Karpas-422 (cell line): Measurements from ENCODE around the gene MUTYH. TPM values are rescaled to one million over a fixed set of nuclear protein-coding genes. Genes with fewer than 3 reads are reported as not detected.

Experiments used
- DNase-seq: peaks from one replicate; pipeline ENCODE4 v3.0.0-alpha.2; 2015
- H2AFZ ChIP-seq: fragments of 200-600 bp; sonication (generic); 2 replicates; pipeline ENCODE4 v1.6.1; 2014; ENCODE audit warnings: antibody characterized with exemption, low read length, mixed read lengths
- H3K27ac ChIP-seq: fragments of 200-600 bp; sonication (generic); 2 replicates; pipeline ENCODE4 v1.5.1; 2014; ENCODE audit warnings: mild to moderate bottlenecking, low read length, moderate library complexity
- H3K27me3 ChIP-seq: fragments of 200-600 bp; sonication (generic); 2 replicates; pipeline ENCODE4 v1.6.1; 2014; ENCODE audit warnings: low read length, mixed read lengths
- H3K36me3 ChIP-seq: fragments of 200-600 bp; sonication (generic); 2 replicates; pipeline ENCODE4 v1.6.1; 2014; ENCODE audit warnings: low read length, mixed read lengths; ENCODE audit not compliant: insufficient read depth
- H3K4me1 ChIP-seq: fragments of 200-600 bp; sonication (generic); 2 replicates; pipeline ENCODE4 v1.6.1; 2014; ENCODE audit warnings: mild to moderate bottlenecking, low read length, mixed read lengths
- H3K4me2 ChIP-seq: fragments of 200-600 bp; sonication (generic); 2 replicates; pipeline ENCODE4 v1.6.1; 2014; ENCODE audit warnings: low read length, low read depth, mild to moderate bottlenecking; ENCODE audit not compliant: poor library complexity, severe bottlenecking
- H3K4me3 ChIP-seq: fragments of 200-600 bp; sonication (generic); 2 replicates; pipeline ENCODE4 v1.5.1; 2014; ENCODE audit warnings: mild to moderate bottlenecking, antibody characterized with exemption, low read length, mixed read lengths
- H3K79me2 ChIP-seq: fragments of 200-600 bp; sonication (generic); 2 replicates; pipeline ENCODE4 v1.6.1; 2014; ENCODE audit warnings: mild to moderate bottlenecking, low read length, mixed read lengths
- H3K9ac ChIP-seq: fragments of 200-600 bp; sonication (generic); 2 replicates; pipeline ENCODE4 v1.6.0; 2014; ENCODE audit warnings: low read length
- H3K9me2 ChIP-seq: fragments of 200-600 bp; sonication (generic), shearing (Covaris generic); replicated peaks from 2 replicates; pipeline ENCODE4 v1.6.0; 2014; ENCODE audit warnings: mild to moderate bottlenecking, low read length, moderate library complexity; ENCODE audit not compliant: insufficient read depth
- H3K9me3 ChIP-seq: fragments of 300-700, 200-600 bp; sonication (generic); 2 replicates; pipeline ENCODE4 v1.6.1; 2014; ENCODE audit warnings: low read length, mixed read lengths
- H4K20me1 ChIP-seq: fragments of 200-600 bp; sonication (generic); 2 replicates; pipeline ENCODE4 v1.6.1; 2014; ENCODE audit warnings: mild to moderate bottlenecking, antibody characterized with exemption, low read length, low read depth; ENCODE audit not compliant: insufficient read depth
- total RNA-seq: library from RNA; depleted of rRNA; stranded (reverse); fragments of >200 nt; shearing (Covaris generic); gene quantifications from 2 replicates; pipeline ENCODE4 v1.2.3, GENCODE V29; 2014; ENCODE audit warnings: low replicate concordance

The MUTYH gene
- total RNA-seq, 1 experiment from 2014 or later: 53.9 TPM

DNA sequence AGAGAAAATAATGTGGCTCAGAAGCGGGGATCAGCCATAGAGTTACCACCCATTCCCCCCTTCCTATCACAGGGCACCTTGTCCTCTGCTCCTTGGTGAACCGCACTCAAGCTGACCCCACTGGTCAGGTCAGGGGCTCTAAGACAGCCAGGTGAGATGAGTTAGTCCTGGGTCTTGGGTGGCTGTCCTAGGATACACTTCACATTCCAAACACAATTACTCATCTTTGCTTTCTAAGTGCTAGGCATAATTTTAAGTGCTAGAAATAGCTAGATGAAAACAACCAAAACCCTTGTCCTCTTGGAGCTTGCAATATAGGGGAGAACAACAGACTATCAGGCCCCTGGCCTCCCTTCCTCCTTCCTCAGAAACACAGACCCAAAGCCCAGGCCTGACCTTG, 7.8 kb upstream of the MUTYH start:
- Histone ChIP-seq H3K9ac (no peak overlapping the region), H3K27me3 (no peaks in the 10 kb centered on the region), H4K20me1 (no peaks in the 10 kb centered on the region), H3K79me2 (no peaks in the 10 kb centered on the region), H2AFZ (no peak overlapping the region), H3K4me2 (no peak overlapping the region), H3K27ac (no peak overlapping the region), H3K9me2 (no peaks in the 10 kb centered on the region), H3K36me3 (peaks cover 16% of the 10 kb centered on the region; the same call in 1 of the 2 replicates), H3K4me1 (no peaks in the 10 kb centered on the region), H3K9me3 (no peaks in the 10 kb centered on the region), H3K4me3 (no peak overlapping the region)
- DNase-seq: no peak

DNA sequence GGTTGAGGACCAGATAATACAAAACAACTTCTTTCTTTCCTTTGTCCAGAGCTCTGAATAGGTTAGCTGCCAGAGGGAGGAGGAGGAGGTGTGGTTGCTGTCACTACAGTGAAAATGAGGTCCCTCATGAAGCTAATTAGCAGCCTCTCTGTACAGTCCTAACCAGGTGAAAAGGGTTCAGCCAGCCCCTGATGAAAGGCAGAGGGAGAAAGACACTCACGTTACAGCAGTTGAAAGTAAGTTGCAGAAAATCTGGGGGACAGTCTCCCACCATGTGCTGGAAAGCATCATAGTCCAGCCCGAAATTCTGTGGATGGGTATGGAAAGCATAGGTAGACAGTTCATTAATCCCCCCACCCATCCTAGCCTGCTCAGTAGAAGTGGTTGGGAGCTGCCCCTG, 6.2 kb upstream of the MUTYH start:
- Histone ChIP-seq H3K27me3 (no peaks in the 10 kb centered on the region), H3K79me2 (peaks cover 7% of the 10 kb centered on the region), H4K20me1 (0 out of 2 replicates have a peak, but pooled peaks cover 3% of the 10 kb centered on the region), H3K9me3 (no peaks in the 10 kb centered on the region), H3K4me3 (no peak overlapping the region), H3K27ac (no peak overlapping the region), H2AFZ (no peak overlapping the region), H3K36me3 (peaks cover 30% of the 10 kb centered on the region; the same call in 1 of the 2 replicates), H3K4me1 (peaks cover 5% of the 10 kb centered on the region), H3K4me2 (no peak overlapping the region), H3K9ac (no peak overlapping the region), H3K9me2 (no peaks in the 10 kb centered on the region)
- DNase-seq: no peak

DNA sequence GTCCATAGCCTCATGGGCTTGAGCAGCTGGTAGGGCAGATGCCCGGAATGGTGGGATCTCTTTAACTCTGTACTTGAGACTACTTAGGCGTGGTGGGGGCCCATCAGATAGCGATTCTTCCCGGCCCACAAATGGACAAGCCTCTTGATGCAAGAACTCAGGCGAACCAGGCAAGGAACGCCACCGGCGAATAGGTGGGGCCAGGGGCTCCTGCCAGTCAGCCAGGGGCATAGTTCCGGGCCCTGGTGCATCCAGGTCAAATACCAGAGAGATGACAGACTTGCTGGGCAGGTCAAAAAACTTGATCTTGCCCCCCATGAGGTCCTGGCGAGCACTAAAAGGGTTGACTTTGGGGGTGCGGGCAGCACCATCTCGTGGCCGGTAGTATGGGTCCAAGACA, 4.8 kb upstream of the MUTYH start:
- Histone ChIP-seq H3K27me3 (no peaks in the 10 kb centered on the region), H4K20me1 (0 out of 2 replicates have a peak, but pooled peaks cover 3% of the 10 kb centered on the region), H3K4me3 (no peak overlapping the region), H3K79me2 (peaks cover 22% of the 10 kb centered on the region), H3K9me3 (no peaks in the 10 kb centered on the region), H3K4me1 (peaks cover 11% of the 10 kb centered on the region), H3K4me2 (no peak overlapping the region), H3K9ac (no peak overlapping the region), H3K36me3 (peaks cover 30% of the 10 kb centered on the region; the same call in 1 of the 2 replicates), H3K9me2 (no peaks in the 10 kb centered on the region), H3K27ac (no peak overlapping the region), H2AFZ (no peak overlapping the region)
- no peak for DNase-seq

- Histone ChIP-seq H3K9me3 (no peaks in the 10 kb centered on the region), H3K79me2 (peaks cover 25% of the 10 kb centered on the region), H3K36me3 (peaks cover 30% of the 10 kb centered on the region; the same call in 1 of the 2 replicates), H3K27ac (no peak overlapping the region), H2AFZ (no peak overlapping the region), H3K9ac (no peak overlapping the region), H3K4me2 (no peak overlapping the region), H3K9me2 (no peaks in the 10 kb centered on the region), H3K4me3 (no peak overlapping the region), H4K20me1 (0 out of 2 replicates have a peak, but pooled peaks cover 3% of the 10 kb centered on the region), H3K4me1 (peaks cover 11% of the 10 kb centered on the region), H3K27me3 (no peaks in the 10 kb centered on the region)
- DNase-seq: no peak
These were observed 4.3 kb upstream of the MUTYH start for GRCh38 chr1:45344499-45344898.

DNA sequence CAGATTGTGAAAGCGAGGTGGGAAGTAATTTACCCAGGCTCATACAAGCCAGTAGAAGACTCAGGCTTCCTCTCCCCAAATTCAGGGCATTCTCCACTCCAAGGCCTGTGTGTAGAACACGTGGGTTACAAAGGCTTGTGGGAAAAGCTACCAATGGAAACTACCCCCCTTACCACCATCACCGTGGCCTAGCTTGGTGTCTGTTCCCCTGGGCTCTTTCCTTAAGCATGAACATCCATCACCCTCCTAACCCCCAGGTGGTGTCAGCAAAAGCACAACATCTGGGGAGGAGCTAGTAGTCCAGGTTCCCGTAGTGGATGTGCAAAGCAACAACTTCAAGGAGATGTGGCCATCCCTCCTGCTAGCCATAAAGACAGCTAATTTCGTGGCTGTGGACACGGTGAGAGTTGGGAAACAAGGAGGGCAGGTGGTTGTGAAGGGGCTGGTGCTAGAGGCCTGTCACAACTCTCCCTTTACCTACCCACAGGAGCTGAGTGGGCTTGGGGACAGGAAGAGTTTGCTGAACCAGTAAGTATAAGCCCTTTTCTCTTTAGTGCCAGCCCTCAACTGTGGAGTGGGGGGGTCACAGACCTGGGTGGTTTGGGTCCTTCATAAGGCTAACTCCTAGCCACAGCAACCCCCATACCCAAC, 701 bp upstream of the MUTYH start:
- H3K27ac ChIP-seq: peak overlapping the region; percentile 81
- H3K4me2 ChIP-seq: peak overlapping the region; percentile 78
- no peaks in the 10 kb centered on the region for H3K9me2 ChIP-seq
- peak overlapping the region; percentile 98 for H3K9ac ChIP-seq
- peak; percentile 70 for DNase-seq
- H3K4me3 ChIP-seq: peak overlapping the region; percentile 90
- H4K20me1 ChIP-seq: 0 out of 2 replicates have a peak, but pooled peaks cover 3% of the 10 kb centered on the region
- peaks cover 42% of the 10 kb centered on the region for H3K79me2 ChIP-seq
- H3K9me3 ChIP-seq: no peaks in the 10 kb centered on the region
- H3K4me1 ChIP-seq: peaks cover 17% of the 10 kb centered on the region
- peak overlapping the region; percentile 80; the same call in 1 of the 2 replicates for H2AFZ ChIP-seq
- peaks cover 30% of the 10 kb centered on the region; the same call in 1 of the 2 replicates for H3K36me3 ChIP-seq
- H3K27me3 ChIP-seq: no peaks in the 10 kb centered on the region

DNA sequence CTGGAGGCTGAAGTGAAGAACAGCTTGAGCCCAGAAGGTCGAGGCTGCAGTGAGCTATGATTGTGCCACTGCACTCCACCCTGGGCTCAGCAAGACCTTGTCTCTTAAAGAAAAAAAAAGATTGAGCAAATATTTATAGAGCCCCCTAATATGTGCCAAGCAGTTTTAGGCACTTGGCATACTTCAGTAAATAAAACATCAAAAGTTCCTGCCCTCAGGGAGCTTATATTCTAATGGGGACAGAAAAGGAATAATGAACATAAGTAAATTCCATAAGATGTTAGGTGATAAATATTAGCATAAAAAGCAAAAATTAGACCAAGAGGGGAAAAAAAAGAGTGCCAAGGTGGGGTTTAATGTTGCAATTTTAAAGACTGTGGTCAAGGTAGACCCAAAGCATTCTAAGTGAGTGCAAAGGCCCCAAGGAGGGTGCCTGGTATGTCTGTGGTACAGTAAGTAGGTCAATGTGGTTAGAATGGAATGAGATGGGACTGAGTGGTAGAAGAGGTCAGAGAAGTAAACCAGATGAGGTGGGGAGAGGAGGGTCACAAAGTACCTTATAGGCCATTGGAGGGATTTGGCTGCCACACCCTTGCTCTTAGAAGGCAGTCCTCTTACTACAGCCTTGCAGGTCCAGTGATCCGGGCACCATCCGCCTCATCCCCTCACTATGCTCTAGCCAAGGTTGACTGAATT, 2.5 kb downstream of the MUTYH start:
- Histone ChIP-seq H3K4me1 (peaks cover 17% of the 10 kb centered on the region), H3K4me2 (no peak overlapping the region), H3K27me3 (no peaks in the 10 kb centered on the region), H2AFZ (no peak overlapping the region), H3K9ac (no peak overlapping the region), H3K79me2 (peaks cover 42% of the 10 kb centered on the region), H3K9me2 (no peaks in the 10 kb centered on the region), H3K27ac (no peak overlapping the region), H3K4me3 (no peak overlapping the region), H3K36me3 (peaks cover 12% of the 10 kb centered on the region; the same call in 1 of the 2 replicates), H3K9me3 (no peaks in the 10 kb centered on the region), H4K20me1 (0 out of 2 replicates have a peak, but pooled peaks cover 3% of the 10 kb centered on the region)
- no peak for DNase-seq

DNA sequence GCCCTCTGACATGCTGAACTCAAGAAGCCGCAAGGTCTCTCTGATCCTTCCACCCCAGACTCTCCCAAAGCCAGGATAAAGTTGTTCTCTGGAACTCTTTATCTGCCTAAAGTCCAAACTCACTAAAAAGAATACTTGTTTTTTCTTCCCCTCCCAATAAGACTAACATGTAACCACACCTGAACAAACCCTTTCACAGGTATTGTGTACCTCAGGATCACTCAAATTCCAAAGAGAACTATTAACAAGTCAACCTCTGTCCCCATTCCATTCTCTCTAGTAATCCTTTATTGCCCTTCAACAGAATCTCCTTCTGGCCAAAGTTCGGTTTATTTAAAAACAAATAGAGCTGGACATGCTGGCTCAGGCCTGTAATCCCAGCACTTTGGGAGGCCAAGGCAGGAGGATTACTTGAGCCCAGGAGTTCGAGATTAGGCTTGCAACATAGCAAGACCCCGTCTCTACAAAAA, 4.3 kb downstream of the MUTYH start:
- no peak overlapping the region for H2AFZ ChIP-seq
- H3K4me1 ChIP-seq: peaks cover 6% of the 10 kb centered on the region
- peaks cover 29% of the 10 kb centered on the region for H3K79me2 ChIP-seq
- H4K20me1 ChIP-seq: no peaks in the 10 kb centered on the region
- no peaks in the 10 kb centered on the region for H3K27me3 ChIP-seq
- H3K9me2 ChIP-seq: no peaks in the 10 kb centered on the region
- no peak overlapping the region for H3K9ac ChIP-seq
- no peaks in the 10 kb centered on the region for H3K9me3 ChIP-seq
- no peaks in the 10 kb centered on the region for H3K36me3 ChIP-seq
- no peak overlapping the region for H3K4me3 ChIP-seq
- no peak overlapping the region for H3K4me2 ChIP-seq
- no peak for DNase-seq
- H3K27ac ChIP-seq: no peak overlapping the region
